PC-3 (cell line): ENCODE measurements around the gene NMD3. TPM values are rescaled to one million over a fixed set of nuclear protein-coding genes. Genes with fewer than 3 reads are reported as not detected.

Experiments
- ATAC-seq: fragments of 200-7000 bp; cut with Tn5 transposase; 2 replicates; pipeline ENCODE4 v1.9.1; 2020; ENCODE audit warnings: mild to moderate bottlenecking, moderate library complexity
- BruUV-seq: library from RNA; stranded (reverse); fragments of 400-500 nt; replicated peaks from 2 replicates; lab custom pipeline; 2021; lab: Mats Ljungman, UMichigan
- CTCF ChIA-PET: fragments of 300-600 bp; sonication (Branson Sonifier 250); formaldehyde crosslinking; loops from one replicate; lab custom pipeline; 2022; ENCODE audit warnings: antibody characterized with exemption; lab: Charles Lee
- POLR2A ChIA-PET: fragments of 300-600 bp; sonication (Branson Sonifier 250); formaldehyde crosslinking; loops from one replicate; lab custom pipeline; 2022; ENCODE audit warnings: antibody characterized with exemption; ENCODE audit not compliant: unreplicated experiment; lab: Charles Lee
- DNase-seq: peaks from one replicate; pipeline ENCODE4 v3.0.0-alpha.2; 2015
- H2AFZ ChIP-seq: fragments of 300-600 bp; sonication (generic); 2 replicates; pipeline ENCODE4 v1.6.0; 2016; ENCODE audit warnings: antibody characterized with exemption, low read length
- H3F3A ChIP-seq: fragments of 300-600 bp; sonication (generic); one replicate; pipeline ENCODE4 v1.6.0; 2017; ENCODE audit warnings: antibody characterized with exemption, low read length, control low read depth, mild to moderate bottlenecking; ENCODE audit not compliant: unreplicated experiment
- H3K27ac ChIP-seq: fragments of 300-600 bp; sonication (generic); 2 replicates; pipeline ENCODE4 v1.5.1; 2016; ENCODE audit warnings: mild to moderate bottlenecking, low read length
- H3K27me3 ChIP-seq: fragments of 300-600 bp; sonication (generic); 2 replicates; pipeline ENCODE4 v1.6.1; 2016; ENCODE audit warnings: low read length, mixed read lengths
- H3K36me3 ChIP-seq: fragments of 300-600 bp; sonication (generic); 2 replicates; pipeline ENCODE4 v1.6.1; 2016; ENCODE audit warnings: low read depth, mixed run types, low read length, mixed read lengths
- H3K4me1 ChIP-seq: fragments of 300-600 bp; sonication (generic); 2 replicates; pipeline ENCODE4 v1.5.1; 2016; ENCODE audit warnings: low read length; ENCODE audit not compliant: insufficient read depth
- H3K4me2 ChIP-seq: fragments of 300-600 bp; sonication (generic); 2 replicates; pipeline ENCODE4 v1.6.0; 2016; ENCODE audit warnings: low read length
- H3K4me3 ChIP-seq: fragments of 300-600 bp; sonication (generic); 2 replicates; pipeline ENCODE4 v1.5.1; 2016; ENCODE audit warnings: mild to moderate bottlenecking, low read length, mixed read lengths
- H3K79me2 ChIP-seq: fragments of 300-600 bp; sonication (generic); 2 replicates; pipeline ENCODE4 v1.6.1; 2017; ENCODE audit warnings: low read length, mixed read lengths
- H3K9ac ChIP-seq: fragments of 300-600 bp; sonication (generic); 2 replicates; pipeline ENCODE4 v1.6.0; 2016; ENCODE audit warnings: mild to moderate bottlenecking, low read length
- H3K9me2 ChIP-seq: fragments of 300-600 bp; sonication (generic); replicated peaks from 2 replicates; pipeline ENCODE4 v1.6.1; 2016; ENCODE audit warnings: mixed run types, low read length, mixed read lengths
- H3K9me3 ChIP-seq: fragments of 300-600 bp; sonication (generic); 2 replicates; pipeline ENCODE4 v1.6.1; 2016; ENCODE audit warnings: low read length, mixed read lengths
- H4K20me1 ChIP-seq: fragments of 300-600 bp; sonication (generic); 2 replicates; pipeline ENCODE4 v1.6.1; 2016; ENCODE audit warnings: low read length, mixed read lengths
- CTCF ChIP-seq: fragments of 300-600 bp; sonication (generic); conservative IDR thresholded peaks from 2 replicates; pipeline ENCODE4 v1.5.1; 2017; ENCODE audit warnings: antibody characterized with exemption, low read depth, mild to moderate bottlenecking, low read length
- EZH2 ChIP-seq: fragments of 300-600 bp; sonication (generic); IDR thresholded peaks from one replicate; pipeline ENCODE4 v1.6.1; 2017; ENCODE audit warnings: antibody characterized with exemption, mild to moderate bottlenecking, low read length; ENCODE audit not compliant: unreplicated experiment
- EZH2phosphoT487 ChIP-seq: fragments of 300-600 bp; sonication (generic); IDR thresholded peaks from 2 replicates; pipeline ENCODE4 v1.6.1; 2018; ENCODE audit warnings: mild to moderate bottlenecking, antibody characterized with exemption, low read length, borderline replicate concordance
- intact Hi-C: fragments of 100-400 bp; cut with micrococcal nuclease; formaldehyde crosslinking; loops from 2 replicates; pipeline ENCODE4 v1.9.0; 2023
- total RNA-seq: library from RNA; depleted of rRNA; stranded (reverse); fragments of >200 nt; gene quantifications from 2 replicates; pipeline ENCODE4 v1.2.3, GENCODE V29; 2014; rRNA removed

NMD3 gene
- total RNA-seq, 1 experiment from 2014 or later: 72.6 TPM

GRCh38 chr3:161295325-161295724 is 74.2 kb downstream of the NMD3 start:
- ATAC-seq: no peak
- TF ChIP-seq CTCF: no peak
- TF ChIP-seq EZH2phosphoT487: no peak
- no peak for TF ChIP-seq EZH2
- DNase-seq: peak; percentile 19
- no peak overlapping the region for H2AFZ ChIP-seq
- H3K4me3 ChIP-seq: no peak overlapping the region
- H3K4me1 ChIP-seq: peaks cover 9% of the 10 kb centered on the region; the same call in 1 of the 2 replicates
- peaks cover 25% of the 10 kb centered on the region for H3K9me3 ChIP-seq
- no peaks in the 10 kb centered on the region for H3K79me2 ChIP-seq
- no peaks in the 10 kb centered on the region for H4K20me1 ChIP-seq
- H3K36me3 ChIP-seq: peaks cover 30% of the 10 kb centered on the region; the same call in 1 of the 2 replicates
- H3K9ac ChIP-seq: no peak overlapping the region
- no TSS peak for BruUV-seq
- no peaks in the 10 kb centered on the region for H3K9me2 ChIP-seq
- ChIA-PET CTCF (no interaction called here), POLR2A (interaction anchor here (0.6 kb wide), 1 partner anchor 117 kb away, joined by 4 read pairs; no protein-coding TSS in a partner anchor)
- intact Hi-C loops: no loop called here
- H3K27ac ChIP-seq: no peak overlapping the region
- H3K4me2 ChIP-seq: no peak overlapping the region
- no peaks in the 10 kb centered on the region for H3F3A ChIP-seq
- H3K27me3 ChIP-seq: no peaks in the 10 kb centered on the region

- H3K27me3 ChIP-seq: no peaks in the 10 kb centered on the region
- no TSS peak for BruUV-seq
- no peak overlapping the region for H3K27ac ChIP-seq
- TF ChIP-seq EZH2 (no peak), EZH2phosphoT487 (no peak), CTCF (no peak)
- H3K9me2 ChIP-seq: no peaks in the 10 kb centered on the region
- ChIA-PET POLR2A (no interaction called here), CTCF (no interaction called here)
- no peaks in the 10 kb centered on the region for H4K20me1 ChIP-seq
- no peak overlapping the region for H3K4me3 ChIP-seq
- no peaks in the 10 kb centered on the region for H3F3A ChIP-seq
- H2AFZ ChIP-seq: no peak overlapping the region
- peaks cover 1% of the 10 kb centered on the region; the same call in 1 of the 2 replicates for H3K4me1 ChIP-seq
- no peak overlapping the region for H3K4me2 ChIP-seq
- ATAC-seq (no peak), DNase-seq (no peak)
- intact Hi-C loops: no loop called here
- no peak overlapping the region for H3K9ac ChIP-seq
- H3K79me2 ChIP-seq: no peaks in the 10 kb centered on the region
- peaks cover 30% of the 10 kb centered on the region; the same call in 1 of the 2 replicates for H3K36me3 ChIP-seq
- peaks cover 25% of the 10 kb centered on the region for H3K9me3 ChIP-seq
Observed at GRCh38 chr3:161296814-161297213, 75.7 kb downstream of the NMD3 start.

Other genes starting within 250 kb of the NMD3 start
- gene B3GALNT1, start 116.0 kb upstream of the NMD3 start, total RNA-seq: 110 and 125 TPM in 2 replicates
- 78.0 and 144 TPM in 2 replicates for gene SPTSSB, start 150.2 kb downstream of the NMD3 start, total RNA-seq